Esophagus squamous epithelium (tissue), 4 donors: Measurements from ENCODE around the gene DIS3L2.

Experiments
- CTCF ChIP-seq, 6 experiments: fragments of 450-650 bp in 4 of 6; fragments of 200-600 bp in 2 of 6; sonication (generic) in 2 of 6; IDR thresholded peaks; one replicate each; pipeline ENCODE4 v1.5.1; 2016 to 2019; ENCODE audit warnings: antibody characterized with exemption in 6 of 6, mild to moderate bottlenecking in 4 of 6, moderate library complexity in 4 of 6
- POLR2A ChIP-seq, 4 donors: fragments of 450-650 bp; IDR thresholded peaks; one replicate each; pipeline ENCODE4 v1.6.1; 2017; ENCODE audit warnings: antibody characterized with exemption in 4 of 4, mild to moderate bottlenecking in 4 of 4, moderate library complexity in 3 of 4

- TF ChIP-seq POLR2A (IDR thresholded peaks at IDR 0.05) (no peak), CTCF (IDR thresholded peaks at IDR 0.05) (no peak)
These were observed 381.4 kb downstream of the DIS3L2 start for GRCh38 chr2:232342635-232343565.
